Measurements from ENCODE around the gene ACP4.

DNA sequence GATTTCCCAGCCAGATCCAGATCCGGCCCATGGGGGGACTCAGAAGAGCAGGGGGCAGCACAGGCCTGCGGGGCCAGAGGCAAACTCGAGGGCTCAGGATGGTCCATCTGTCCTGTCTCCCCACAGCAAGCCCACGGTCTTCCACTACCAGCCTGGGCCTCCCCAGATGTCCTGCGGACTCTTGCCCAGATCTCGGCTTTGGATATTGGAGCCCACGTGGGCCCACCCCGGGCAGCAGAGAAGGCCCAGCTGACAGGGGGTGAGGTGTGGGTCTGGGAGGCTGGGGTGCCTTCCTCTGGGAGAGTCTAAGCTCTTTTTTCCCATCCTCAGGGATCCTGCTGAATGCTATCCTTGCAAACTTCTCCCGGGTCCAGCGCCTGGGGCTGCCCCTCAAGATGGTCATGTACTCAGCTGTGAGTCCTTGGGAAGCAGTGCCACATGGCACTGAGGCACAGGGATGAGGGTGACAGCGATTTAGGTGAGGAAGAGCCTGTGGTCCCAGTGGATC lies 3.4 kb downstream of the ACP4 start:
- TF ChIP-seq, protein P1, sequence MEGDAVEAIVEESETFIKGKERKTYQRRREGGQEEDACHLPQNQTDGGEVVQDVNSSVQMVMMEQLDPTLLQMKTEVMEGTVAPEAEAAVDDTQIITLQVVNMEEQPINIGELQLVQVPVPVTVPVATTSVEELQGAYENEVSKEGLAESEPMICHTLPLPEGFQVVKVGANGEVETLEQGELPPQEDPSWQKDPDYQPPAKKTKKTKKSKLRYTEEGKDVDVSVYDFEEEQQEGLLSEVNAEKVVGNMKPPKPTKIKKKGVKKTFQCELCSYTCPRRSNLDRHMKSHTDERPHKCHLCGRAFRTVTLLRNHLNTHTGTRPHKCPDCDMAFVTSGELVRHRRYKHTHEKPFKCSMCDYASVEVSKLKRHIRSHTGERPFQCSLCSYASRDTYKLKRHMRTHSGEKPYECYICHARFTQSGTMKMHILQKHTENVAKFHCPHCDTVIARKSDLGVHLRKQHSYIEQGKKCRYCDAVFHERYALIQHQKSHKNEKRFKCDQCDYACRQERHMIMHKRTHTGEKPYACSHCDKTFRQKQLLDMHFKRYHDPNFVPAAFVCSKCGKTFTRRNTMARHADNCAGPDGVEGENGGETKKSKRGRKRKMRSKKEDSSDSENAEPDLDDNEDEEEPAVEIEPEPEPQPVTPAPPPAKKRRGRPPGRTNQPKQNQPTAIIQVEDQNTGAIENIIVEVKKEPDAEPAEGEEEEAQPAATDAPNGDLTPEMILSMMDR (IDR thresholded peaks at IDR 0.05) = no peak
- TF ChIP-seq POLR2A (IDR thresholded peaks at IDR 0.05) = no peak
